Cardiac septum (tissue), 1 donor: ENCODE data around the gene UVSSA. TPM values are rescaled to one million over a fixed set of nuclear protein-coding genes. Genes with fewer than 3 reads are reported as not detected.
A peak's percentile ranks its signal among the peaks of the same experiment; 100 is the strongest.

Experiments used
- DNase-seq: peaks from one replicate; pipeline ENCODE4 v3.0.0-alpha.2; 2020; ENCODE audit warnings: low spot score
- intact Hi-C: fragments of 100-400 bp; cut with DNase I; formaldehyde crosslinking; loops from one replicate; pipeline ENCODE4 v1.14.0; 2022
- total RNA-seq: library from RNA; stranded (reverse); fragmentation: NEBNext Ultra II Directional; extraction: Animal tissue kit (Norgen Biotek cat#: 25700); gene quantifications from one replicate; pipeline ENCODE4 v1.2.1, GENCODE V29; 2021
- donor health status: DM: no; HTN: no; CAD: no.

Gene UVSSA
- total RNA-seq, 1 donor from 2014 or later = 10.4 TPM

DNA sequence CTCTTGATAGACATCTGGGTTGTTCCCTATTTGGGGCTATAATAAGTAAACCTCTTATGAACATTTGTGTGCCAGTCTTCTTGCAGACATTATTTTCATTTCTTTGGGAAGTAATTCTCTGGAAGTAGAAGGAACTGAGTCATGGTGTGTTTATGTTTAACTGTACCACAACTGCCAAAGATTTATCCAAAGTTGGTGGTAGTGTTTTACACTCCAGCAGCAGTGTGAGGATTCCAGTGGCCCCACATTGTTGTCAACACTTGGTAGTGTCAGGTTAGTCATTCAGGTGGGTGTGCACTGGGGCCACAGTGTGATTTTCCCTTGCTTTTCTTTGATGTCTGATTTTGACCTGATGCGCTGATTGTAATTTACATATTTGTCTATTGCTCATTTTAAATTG, 5.0 kb upstream of the UVSSA start:
- intact Hi-C loops = no loop called here
- no peak for DNase-seq

DNA sequence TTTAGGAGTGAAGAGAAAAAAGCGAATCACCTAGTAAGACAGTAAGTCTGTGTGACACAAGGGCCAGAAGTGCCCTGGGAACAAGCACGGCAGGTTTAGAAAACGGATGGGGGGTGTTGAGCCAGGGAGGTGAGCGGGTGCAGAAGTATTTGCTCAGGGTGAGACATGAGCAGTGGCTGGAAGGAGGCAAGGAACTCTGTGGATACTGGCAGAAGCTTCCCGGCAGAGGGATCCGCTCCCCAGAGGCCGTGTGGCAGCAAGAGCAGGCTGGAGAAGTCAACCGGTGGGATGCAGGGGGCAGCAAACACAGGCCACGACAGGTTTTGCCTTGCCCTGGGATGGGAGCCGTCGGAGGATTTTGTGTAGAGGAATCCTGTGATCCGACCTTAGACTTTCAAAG, 2.3 kb upstream of the UVSSA start:
- intact Hi-C loops = loop anchor here (5.0 kb wide), 2 partner anchors 337 to 368 kb away; partner anchors contain the start of gene SLBP
- DNase-seq = no peak

DNA sequence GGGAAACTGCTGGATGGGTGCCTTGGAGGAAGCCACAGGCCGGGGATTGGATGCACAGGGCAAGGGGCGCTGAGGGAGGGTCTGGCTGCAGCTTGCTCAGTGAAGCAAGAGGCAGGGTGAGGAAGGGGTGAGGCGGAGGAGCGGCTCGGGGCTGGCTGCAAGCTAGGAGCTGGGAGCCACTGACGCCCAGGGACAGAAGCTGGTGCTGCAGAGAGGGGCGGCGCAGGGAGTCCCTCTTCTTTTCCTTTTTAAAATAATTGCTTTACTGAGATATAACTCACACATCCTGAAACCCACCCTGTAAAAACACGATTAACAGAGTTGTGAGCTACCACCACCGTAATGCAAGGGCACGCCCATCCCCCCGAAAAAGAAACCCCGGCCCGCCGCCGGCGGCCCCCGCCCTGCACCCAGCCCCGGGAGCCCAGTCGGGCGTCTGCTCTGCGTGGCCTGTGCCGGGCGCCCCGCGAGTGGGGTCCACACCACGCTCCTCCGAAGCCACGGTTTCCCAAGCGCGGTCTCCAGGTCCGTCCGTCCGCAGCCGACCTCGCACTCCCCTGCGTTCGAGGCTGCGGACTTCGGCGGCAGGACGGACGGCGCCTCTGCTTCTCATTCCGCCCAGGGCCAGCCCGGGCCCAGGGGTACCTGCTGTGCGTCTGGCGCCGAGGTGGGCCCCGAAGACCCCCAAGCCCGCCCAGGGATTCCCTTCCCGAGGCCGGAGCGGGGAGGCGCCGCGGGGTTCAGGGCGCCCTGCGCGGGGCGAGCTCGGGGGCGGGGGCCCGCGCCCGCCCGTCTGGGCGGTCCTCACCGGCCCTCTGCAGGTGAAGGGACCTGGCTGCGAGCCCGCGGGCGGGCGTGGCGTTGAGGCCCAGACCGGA, 866 bp upstream of the UVSSA start:
- intact Hi-C loops = loop anchor here (2.0 to 5.0 kb wide), 3 partner anchors 55 to 366 kb away; partner anchors contain the start of gene SLBP
- DNase-seq = no peak

DNA sequence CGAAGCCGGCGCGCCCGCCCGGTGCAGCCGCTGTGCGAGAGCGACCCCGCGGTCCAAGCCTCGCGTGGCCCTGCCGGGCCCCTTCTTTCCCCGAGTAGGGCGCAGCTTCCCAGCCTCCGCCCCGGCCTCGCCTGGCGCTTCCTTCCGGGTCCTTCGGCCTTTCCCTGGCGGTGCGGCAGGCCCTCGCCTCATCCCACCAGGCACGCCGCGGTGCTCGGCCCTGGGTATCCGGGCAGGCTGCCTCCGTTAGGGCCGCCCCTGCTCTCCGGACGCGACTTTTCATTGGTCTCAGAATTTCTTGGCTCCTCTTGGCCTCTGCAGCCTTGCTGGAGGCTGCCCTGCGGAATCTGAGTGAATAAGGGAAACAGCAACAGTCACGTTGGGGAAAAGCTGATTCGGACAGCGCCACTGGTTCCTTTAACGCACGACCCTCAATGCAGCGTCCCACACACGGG, 429 bp downstream of the UVSSA start:
- peak; percentile 83 for DNase-seq
- intact Hi-C loops = loop anchor here (1.0 to 5.0 kb wide), 4 partner anchors 57 to 365 kb away; partner anchors contain the start of genes CTBP1 and SLBP

DNA sequence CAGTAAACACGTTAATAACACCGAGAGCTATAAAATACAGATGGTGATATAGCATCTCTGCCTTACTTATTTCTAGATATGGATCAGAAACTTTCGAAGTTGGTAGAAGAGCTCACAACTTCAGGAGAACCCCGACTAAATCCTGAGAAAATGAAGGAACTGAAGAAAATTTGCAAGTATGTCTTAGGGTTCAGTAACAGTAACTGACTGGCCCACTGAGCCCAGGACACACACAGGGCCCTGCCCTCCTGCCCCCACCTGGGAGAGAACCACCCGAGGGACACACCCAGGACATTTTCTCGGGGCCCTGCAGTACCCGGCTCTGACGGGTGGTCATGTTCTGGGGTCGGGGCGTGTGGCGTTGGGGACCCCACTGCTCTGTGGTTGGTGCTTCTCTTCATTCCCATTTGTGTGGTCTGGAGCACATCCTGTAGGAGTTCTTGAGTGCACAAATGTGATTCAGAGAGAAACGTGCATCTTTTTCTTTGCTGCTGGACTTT, 1.1 kb downstream of the UVSSA start:
- no peak for DNase-seq
- intact Hi-C loops = loop anchor here (5.0 kb wide), 2 partner anchors 341 to 364 kb away; partner anchors contain the start of gene SLBP

DNA sequence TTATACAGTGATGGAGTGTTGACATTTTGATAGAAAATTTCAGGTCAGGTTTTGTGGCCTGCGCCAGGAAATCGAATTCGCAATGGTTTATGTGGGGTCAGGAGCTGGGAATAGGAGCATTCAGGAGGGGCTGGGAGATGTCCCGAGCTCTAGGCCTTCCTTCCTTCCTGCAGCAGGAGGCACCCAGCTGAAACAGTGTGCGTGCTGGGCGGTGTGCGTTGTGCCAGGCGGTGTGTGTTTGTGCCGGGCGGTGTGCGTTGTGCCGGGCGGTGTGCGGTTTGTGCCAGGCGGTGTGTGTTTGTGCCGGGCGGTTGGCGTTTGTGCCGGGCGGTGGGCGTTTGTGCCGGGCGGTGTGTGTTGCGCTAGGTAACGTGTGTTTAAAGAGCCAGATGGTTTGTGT, 1.7 kb downstream of the UVSSA start:
- intact Hi-C loops = loop anchor here (5.0 kb wide), 2 partner anchors 341 to 364 kb away; partner anchors contain the start of gene SLBP
- DNase-seq = no peak

DNA sequence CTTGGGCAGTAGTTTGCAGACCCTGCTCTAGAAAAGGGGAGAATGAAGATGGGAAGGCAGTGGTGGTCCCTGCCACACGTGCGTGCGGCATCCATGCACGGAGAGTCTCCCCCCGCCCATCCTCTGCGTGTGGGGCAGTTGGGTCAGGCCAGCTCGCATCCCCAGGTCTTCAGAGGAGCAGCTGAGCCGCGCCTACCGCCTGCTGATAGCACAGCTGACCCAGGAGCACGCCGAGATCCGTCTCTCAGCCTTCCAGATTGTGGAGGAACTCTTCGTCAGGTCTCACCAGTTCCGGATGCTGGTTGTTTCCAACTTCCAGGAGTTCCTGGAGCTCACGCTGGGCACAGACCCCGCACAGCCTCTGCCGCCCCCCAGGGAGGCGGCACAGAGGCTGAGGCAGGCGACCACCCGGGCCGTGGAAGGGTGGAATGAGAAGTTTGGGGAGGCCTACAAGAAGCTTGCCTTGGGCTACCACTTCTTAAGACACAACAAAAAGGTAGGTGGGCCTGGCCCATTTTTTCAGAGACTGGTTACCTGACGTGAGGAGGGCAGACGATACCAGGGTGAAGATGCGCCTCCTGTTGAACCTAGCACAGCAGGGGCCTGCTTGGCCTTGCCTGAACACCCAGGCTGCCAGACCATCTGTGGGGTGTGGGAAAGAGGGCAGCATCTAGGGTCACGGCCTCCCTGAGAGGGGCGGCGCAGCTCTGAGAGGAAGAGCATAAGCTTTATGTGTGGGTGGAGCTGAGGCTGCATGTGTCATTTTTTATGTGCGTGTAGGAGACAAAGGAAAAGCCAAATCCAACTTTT, 2.6 kb downstream of the UVSSA start:
- intact Hi-C loops = loop anchor here (5.0 kb wide), 4 partner anchors 182 to 378 kb away; partner anchors contain the start of gene SLBP
- DNase-seq = no peak

DNA sequence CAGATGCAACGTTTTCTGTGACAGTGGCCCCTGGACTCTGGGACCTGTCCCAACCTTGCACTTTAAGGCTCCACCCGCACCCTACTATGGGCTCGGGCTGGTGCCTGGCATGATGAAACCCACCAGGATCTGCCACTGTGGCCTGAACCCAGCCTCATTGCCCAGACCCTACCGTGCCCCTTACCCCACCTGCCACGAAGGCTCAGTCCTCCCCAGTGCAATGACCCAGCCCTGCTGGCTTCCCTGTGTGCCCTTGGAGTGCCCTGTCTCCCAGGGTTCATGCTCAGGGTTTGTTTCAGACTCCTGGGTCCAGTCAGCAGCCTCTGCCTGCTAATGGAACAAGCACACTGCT, 3.1 kb downstream of the UVSSA start:
- intact Hi-C loops = loop anchor here (5.0 kb wide), 2 partner anchors 183 to 377 kb away; no protein-coding TSS in a partner anchor

DNA sequence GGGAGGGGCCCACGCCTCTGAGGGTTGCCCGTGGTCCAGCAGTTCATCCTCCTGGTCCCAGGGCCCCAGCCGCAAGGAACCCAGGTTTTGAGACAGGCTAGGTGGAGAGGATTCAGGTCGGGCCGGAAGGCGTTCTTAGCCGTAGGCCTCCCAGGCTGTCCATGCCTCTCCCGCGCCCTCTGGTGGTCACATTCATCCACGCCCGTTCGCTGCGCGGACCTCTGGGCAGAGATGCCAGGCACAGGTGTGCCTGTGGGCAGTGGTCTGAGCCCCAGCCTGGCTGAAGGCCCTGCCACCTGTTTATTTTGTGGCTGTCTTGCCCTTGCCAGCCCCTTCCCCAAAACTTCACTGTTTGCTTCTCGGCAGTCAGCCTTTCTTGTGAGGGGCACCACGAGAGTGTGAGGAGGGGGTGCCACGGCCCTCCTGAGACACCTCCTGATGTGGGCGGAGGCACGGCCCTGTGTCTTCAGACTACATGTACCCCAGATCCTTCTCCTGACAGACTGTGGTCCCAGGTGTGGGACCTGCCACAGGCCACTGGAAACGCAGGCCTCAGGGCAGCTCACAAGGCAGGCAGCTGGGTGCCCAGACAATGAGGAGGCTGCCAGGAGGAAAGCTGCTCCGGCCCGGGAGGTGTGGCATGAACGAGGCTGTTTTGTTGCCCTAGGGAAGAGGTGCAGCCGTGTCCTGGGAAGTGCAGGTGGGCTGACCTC, 5.0 kb downstream of the UVSSA start:
- DNase-seq = peak; percentile 94
- intact Hi-C loops = loop anchor here (2.0 to 5.0 kb wide), 3 partner anchors 185 to 375 kb away; no protein-coding TSS in a partner anchor

More for the DNA sequence above, 3.1 kb downstream of the UVSSA start:
- DNase-seq = no peak

DNA sequence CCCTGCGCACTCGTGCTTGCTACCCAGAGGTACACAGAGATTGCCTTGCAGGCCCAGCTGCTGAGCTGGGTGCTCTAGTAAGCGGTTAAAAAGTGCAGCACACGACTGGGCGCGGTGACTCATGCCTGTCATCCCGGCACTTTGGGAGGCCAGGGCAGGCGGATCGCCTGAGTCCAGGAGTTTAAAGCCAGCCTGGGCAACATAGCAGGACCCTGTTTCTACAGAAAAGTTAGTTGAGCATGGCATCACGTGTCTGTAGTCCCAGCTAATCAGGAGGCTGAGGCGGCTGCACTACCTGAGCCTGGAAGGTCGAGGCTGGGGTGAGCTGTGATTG, 5.5 kb downstream of the UVSSA start:
- DNase-seq = no peak
- intact Hi-C loops = loop anchor here (2.0 to 5.0 kb wide), 3 partner anchors 185 to 375 kb away; no protein-coding TSS in a partner anchor

DNA sequence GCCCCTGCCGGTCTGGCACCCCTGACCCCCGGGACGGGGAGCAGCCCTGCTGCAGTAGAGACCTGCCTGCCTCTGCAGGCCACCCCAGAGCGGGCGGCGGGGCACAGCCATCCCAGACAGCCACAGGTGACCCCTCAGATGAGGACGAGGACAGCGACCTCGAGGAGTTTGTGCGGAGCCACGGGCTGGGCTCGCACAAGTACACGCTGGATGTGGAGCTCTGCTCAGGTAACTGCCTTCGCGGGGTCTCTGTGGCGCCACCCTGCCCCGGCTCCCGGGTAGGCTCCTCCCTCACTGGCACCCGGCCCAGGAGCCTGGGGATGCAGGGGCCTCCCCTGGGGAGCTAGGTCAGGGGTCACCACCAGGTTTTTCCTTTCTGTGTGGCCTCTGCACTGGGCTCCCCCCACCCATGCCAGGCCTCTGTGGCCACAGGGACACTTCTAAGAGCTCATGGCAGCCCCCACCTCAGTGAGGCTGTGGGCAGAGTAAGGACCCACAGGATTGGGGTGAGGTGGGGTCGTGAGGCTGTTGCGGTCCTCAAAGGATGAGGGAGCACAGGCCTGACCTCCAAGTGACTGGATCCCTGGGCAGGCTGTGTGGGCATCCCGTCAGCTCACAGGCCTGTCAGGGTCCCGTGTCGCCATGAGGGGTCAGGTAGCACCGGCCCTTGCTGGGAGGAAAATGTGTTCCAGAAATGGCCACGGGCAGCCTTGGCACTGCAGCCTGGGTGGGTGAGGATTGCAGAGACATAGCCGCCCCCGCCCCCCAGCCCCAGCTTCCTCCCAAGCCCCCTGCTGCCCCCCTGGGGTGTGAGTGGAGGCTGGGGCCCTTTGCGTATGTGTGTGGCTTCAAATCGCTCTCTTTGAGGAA, 6.4 kb downstream of the UVSSA start:
- intact Hi-C loops = loop anchor here (2.0 to 5.0 kb wide), 3 partner anchors 186 to 374 kb away; no protein-coding TSS in a partner anchor
- DNase-seq = no peak

DNA sequence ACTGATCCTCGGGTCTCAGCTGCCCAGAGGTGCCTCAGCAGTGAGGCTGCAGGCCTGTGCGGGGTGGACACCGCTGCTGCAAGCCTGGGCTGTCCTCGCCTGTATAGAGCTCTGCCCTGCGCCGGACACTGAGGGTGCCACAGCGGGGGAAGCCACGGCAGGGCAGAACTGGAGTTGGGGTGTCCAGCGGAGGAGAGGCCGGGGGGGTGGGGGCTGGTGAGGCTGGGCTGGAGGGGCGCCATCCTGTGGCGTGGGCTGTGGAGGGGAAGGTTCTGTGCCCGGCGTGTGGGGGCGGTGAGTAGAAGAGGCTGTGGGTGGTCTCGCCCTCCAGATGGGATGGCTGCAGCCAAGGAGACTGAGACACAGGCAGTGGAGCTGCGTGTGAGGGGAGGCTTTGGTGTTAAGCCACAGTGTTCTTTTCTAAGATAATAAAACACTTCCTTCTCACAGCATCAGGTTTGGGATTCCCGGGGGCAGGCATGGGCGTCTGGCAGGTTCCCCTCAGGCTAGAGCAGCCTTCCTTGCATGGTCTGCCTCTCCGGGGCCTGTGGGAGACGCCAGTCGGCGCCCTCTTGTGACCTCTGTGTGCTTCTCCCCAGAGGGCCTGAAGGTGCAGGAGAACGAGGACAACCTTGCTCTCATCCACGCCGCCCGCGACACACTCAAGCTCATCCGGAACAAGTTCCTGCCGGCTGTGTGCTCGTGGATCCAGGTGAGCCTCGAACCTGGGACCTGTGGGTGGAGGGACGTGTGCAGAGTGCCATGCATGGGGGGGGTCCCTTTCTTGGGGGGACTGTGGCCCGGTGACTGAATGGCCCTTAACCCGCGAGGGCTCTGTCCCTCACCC, 7.4 kb downstream of the UVSSA start:
- intact Hi-C loops = loop anchor here (5.0 kb wide), 2 partner anchors 187 to 373 kb away; no protein-coding TSS in a partner anchor
- DNase-seq = no peak

DNA sequence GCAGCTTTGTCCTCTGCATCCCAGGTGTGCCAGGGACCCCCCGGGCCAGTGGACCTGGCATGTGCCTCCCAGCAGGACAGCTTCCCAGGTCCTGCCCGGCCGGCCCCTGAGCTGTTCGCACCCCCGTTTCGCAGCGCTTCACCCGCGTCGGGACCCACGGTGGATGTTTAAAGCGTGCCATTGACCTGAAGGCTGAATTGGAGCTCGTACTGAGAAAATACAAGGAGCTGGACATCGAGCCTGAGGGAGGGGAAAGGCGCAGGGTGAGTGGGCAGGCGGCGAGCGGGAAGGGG, 7.9 kb downstream of the UVSSA start:
- no peak for DNase-seq
- intact Hi-C loops = loop anchor here (5.0 kb wide), 3 partner anchors 157 to 372 kb away; no protein-coding TSS in a partner anchor

DNA sequence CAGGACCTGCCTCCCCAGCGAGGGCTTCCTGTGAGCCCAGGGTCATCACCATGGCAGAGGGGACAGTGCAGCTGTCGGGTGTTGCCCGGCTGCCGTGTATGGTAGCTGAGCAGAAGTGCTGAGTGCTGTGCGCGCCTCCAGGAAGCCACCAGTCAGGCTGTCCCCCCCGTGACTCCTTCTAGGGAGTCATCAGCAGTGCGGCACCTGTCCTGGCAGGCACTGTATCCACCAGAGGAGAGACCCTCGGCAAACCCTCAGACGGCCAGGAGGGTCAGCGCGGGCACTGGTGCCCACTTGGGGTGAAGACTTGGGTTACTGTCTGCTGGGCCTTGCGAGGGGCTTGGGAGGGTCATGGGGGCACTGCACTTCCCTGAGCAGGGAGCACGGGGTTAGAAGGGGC, 8.4 kb downstream of the UVSSA start:
- no peak for DNase-seq
- intact Hi-C loops = loop anchor here (5.0 kb wide), 1 partner anchor 157 kb away; no protein-coding TSS in a partner anchor

DNA sequence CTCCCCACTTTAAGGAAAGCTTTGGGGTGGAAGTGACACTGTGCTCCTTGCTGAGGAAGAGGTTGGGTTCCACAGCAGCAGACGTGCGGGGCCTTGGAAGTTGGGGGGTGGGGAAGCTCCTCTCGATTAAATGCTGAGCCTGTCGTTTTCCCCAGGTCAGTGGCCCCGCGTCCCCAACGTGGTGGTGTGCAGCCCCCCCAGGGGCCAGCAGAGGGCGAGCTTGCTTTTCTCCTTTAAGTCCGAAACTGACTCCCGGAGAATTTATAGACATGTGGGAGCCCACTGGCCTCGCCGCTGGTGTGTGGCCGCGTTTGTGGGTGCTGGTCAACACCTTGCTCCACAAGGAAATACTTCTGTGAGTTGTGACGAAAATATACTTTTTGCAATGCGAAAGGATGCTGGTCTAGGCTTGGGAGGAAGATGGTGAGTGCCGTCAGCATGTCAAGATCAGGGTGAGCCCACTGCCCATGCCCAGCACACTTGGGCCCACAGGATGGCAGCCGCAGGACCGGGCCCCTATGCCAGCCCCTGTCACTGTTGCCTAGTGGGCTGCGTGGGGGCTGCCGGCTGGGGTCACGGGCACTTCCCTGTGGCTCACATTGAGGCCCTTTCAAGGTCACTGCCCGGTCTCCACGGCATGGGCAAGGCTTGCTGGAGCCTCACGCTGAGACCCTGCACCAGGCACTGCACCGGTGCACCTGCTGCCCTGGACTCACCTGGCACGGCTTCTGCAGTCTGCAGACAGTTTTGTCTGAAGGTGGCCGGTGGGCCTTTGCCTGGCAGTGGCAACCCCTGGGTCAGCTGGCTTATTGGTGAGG, 9.4 kb downstream of the UVSSA start:
- intact Hi-C loops = loop anchor here (1.0 to 5.0 kb wide), 2 partner anchors 156 to 273 kb away; no protein-coding TSS in a partner anchor
- DNase-seq = no peak
